ENCODE data around the gene FBXL19. TPM values are rescaled to one million over a fixed set of nuclear protein-coding genes. Genes with fewer than 3 reads are reported as not detected.

FBXL19 gene
- total and polyA plus RNA-seq, 9 of the 15 experiments (the other 6 are each of a cell fraction or from before 2014, with no cell fraction given), result 0.13 to 48.0 (median 13.5) TPM; not detected in 1

GRCh38 chr16:30893744-30894539 lies 29.4 kb upstream of the FBXL19 start, which contains the start of gene BCL7C (continued):
- TF ChIP-seq COPS2 (conservative IDR thresholded peaks at IDR 0.05), result no peak
- TF ChIP-seq RERE (CRISPR knock-in tag; IDR thresholded peaks at IDR 0.05; ENCODE audit: borderline replicate concordance), result no peak
- TF ChIP-seq RFX7 (CRISPR knock-in tag; IDR thresholded peaks at IDR 0.05), result 0 out of 2 replicates have a peak, but pooled peaks have one; percentile 77
- no peak for TF ChIP-seq SREBF2 (CRISPR knock-in tag; IDR thresholded peaks at IDR 0.05)
- TF ChIP-seq CC2D1A (IDR thresholded peaks at IDR 0.05), result no peak
- TF ChIP-seq FIP1L1 (IDR thresholded peaks at IDR 0.05; ENCODE audit: low read depth, low read length, poor library complexity, severe bottlenecking), result peak; percentile 79
- TF ChIP-seq IRF1 (CRISPR knock-in tag; IDR thresholded peaks at IDR 0.05; ENCODE audit: borderline replicate concordance), result peak; percentile 93
- TF ChIP-seq ELF4 (CRISPR knock-in tag; IDR thresholded peaks at IDR 0.05), result 0 out of 2 replicates have a peak, but pooled peaks have one; percentile 12
- TF ChIP-seq NBN (IDR thresholded peaks at IDR 0.05; ENCODE audit: low read depth), result peak; percentile 53; the same call in 1 of the 2 replicates
- no peak for TF ChIP-seq BDP1 (IDR thresholded peaks at IDR 0.05; ENCODE audit: insufficient read depth, insufficient read length)
- TF ChIP-seq MAFG (tag; conservative IDR thresholded peaks at IDR 0.05), result no peak
- TF ChIP-seq ZBTB5 (IDR thresholded peaks at IDR 0.05), result no peak
- TF ChIP-seq HDAC1 (IDR thresholded peaks at IDR 0.05), result peak in 1 of 2 experiments; percentile 94; a peak in 2 of 4 replicates
- TF ChIP-seq ZHX1 (conservative IDR thresholded peaks at IDR 0.05; ENCODE audit: low read length), result no peak
- peak; percentile 99 for TF ChIP-seq ZNF511 (CRISPR knock-in tag; IDR thresholded peaks at IDR 0.05)
- no peak for TF ChIP-seq PTRF (tag; IDR thresholded peaks at IDR 0.05)

Measured in K562 (cell line).